AG09309 (cell line): Measurements from ENCODE around the gene ATP1B2.

Source experiments
- DNase-seq: peaks from one replicate; pipeline ENCODE4 v3.0.0-alpha.2; 2010; ENCODE audit warnings: low read depth
- H3K4me3 ChIP-seq: 2 replicates; pipeline ENCODE4 v1.5.1; 2011; ENCODE audit warnings: mild to moderate bottlenecking, low read depth, low read length, moderate library complexity; ENCODE audit not compliant: control insufficient read depth
- CTCF ChIP-seq: IDR thresholded peaks from 2 replicates; pipeline ENCODE4 v1.5.1; 2011; ENCODE audit warnings: mild to moderate bottlenecking, low read depth, low read length, inconsistent platforms; ENCODE audit not compliant: insufficient read depth, control insufficient read depth; ENCODE audit errors: missing control alignments

The ATP1B2 gene

DNA sequence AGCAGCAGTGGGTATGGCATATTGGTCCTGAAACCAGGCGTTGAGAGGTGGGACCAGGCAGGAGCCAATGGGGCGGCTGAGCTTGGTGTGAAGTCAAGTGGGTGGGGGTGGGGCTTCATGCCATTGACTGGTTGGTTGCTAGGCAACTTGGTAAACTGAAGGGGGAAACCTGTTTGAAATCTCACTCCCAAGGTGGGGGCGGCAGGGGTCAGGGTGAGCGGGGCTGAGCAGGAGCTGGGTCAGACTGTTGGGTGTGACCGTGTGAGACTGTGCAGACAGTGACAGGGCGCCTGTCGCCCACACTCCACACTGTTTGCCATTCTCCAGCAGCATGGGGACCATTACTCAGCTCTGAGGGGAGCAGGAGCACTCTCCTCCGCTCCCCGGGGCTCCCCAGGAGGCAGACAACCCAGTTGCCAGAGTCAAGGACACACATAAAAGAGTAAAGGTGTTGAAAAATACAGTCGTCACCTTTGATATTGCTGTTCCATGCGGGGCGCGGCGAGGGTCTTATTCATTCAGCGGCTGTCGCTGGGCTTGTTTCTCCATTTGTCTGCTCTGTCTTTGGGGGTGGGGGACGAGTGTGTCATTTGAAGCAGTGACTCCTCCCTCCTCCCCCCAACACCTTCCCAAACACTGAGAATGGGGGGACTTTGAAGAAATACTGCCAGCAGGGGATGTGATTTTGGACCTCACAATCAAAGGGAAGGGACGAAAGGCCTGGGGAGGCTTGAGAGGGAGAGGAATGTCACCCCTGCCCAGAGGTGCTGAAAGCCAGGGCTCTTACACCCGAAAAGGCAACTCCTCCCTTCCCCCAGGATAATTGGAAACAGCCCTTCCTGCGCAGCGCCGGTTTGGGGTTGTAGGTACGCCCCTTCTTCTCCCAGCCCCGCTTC is 53.1 kb downstream of the ATP1B2 start:
- DNase-seq, result no peak
- peak overlapping the region; percentile 55 for H3K4me3 ChIP-seq
- no peak for TF ChIP-seq CTCF

DNA sequence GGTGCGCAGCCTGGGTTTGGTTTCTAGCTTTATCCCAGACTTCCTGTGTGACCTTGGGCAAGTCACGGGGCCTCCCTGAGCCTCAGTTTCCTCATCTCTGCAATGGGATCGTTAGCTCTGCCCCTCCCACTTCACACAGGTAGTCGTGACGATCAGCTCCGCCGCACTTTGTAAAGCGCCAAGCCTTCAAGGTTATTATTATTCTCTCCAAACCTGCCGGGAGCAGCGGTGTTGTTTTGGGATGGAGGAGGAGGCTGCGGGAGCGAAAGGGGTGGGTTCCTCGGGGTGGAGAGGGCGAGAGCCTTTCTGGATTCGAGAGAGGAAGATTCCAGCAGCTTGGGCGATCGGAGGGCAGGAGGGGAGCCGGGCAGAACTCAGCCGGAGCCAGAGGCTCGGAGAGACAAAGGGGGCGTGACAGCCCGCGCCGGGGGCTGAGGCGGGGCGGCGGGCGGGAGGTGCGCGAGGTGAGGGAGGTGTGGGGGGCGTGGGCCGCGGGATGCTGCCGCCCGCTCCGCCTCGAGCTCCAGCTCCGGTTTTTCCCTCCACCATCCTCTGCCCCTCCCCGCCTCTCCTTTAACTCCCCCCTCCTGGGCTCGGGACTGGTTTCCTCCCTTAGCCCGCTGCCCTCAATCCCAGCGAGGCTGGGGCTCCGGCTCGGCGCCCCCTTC is 54.0 kb downstream of the ATP1B2 start, which contains the start of gene EFNB3:
Gene EFNB3 (plus strand): TSS at position 602 of the 668 bp plus-strand sequence. CDS start 397 bp downstream, outside the sequence.
- no peak for TF ChIP-seq CTCF
- no peak for DNase-seq
- H3K4me3 ChIP-seq, result peak within 1 kb of the TSS; percentile 55

- peak overlapping the region; percentile 55 for H3K4me3 ChIP-seq
- no peak for DNase-seq
- TF ChIP-seq CTCF, result no peak
These were observed 54.8 kb downstream of the ATP1B2 start for GRCh38 chr17:7705269-7706255.

DNA sequence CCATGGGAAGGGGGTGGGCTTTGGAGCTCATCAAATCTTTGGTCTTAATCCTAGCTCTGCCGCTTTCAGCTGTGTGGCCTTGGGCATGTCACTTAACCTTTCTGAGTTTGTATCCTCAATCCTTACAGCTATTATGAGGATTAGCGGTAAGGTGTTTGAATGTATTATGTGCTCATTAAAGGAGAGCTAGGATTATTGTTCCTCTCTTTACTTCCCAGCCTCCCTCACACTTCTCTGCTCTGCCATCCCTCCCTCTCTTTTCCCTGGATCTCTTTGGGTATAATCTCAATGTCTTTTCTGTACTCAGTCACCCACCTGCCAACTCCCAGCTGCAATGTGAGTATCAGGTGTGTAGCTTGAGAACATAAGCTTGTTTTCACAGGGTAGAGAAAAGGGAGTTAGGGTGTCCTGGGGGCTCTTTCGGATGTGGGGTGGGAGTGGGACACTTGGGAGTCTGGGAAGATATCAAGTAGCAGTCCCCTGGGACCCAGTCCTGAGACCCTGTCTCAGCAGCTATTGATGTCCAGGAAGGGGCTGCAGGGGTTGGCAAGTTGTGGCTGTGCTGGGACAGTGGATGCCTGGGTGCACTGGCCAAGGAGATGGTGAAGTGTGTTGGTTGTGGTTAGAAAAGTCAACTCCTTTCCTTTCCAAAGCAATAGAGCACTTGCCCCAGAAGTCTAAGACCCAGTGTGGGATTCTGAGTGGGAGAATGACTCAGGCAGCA is 56.1 kb downstream of the ATP1B2 start:
- no peak for TF ChIP-seq CTCF
- no peak for DNase-seq
- H3K4me3 ChIP-seq, result no peak overlapping the region
